Measurements from ENCODE around the gene KIRREL3. TPM values are rescaled to one million over a fixed set of nuclear protein-coding genes. Genes with fewer than 3 reads are reported as not detected.

Gene KIRREL3
- total and polyA plus RNA-seq, 4 donors: 0.02 to 0.71 (median 0.15) TPM; not detected in 1

DNA sequence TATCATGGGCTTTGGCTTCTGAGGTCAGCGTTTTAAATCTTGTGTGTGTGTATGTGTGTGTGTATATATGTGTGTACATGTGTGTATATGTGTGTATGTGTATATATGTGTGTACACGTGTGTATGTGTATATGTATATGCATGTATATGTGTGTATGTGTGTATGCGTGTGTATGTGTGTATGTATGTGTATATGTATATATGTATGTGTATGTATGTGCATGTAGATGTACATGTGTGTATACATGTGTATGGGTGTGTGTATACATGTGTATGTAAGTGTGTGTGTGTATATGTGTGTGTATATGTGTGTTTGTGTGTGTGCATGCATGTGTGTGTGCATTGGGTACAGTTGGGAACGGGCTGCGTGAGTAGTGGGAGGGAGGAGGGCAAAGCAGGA is 522.1 kb downstream of the KIRREL3 start:
- Histone ChIP-seq H3K9ac (ENCODE audit: insufficient read depth in 1 of 2, low read length in 2 of 2) (no peak overlapping the region), H3K27me3 (ENCODE audit: control insufficient read depth in 3 of 3, insufficient read depth in 3 of 3, low read length in 2 of 3) (no peaks in the 10 kb centered on the region), H3K4me1 (ENCODE audit: control insufficient read depth in 5 of 5, insufficient read depth in 5 of 5, low read length in 5 of 5) (peaks cover 0 to 10% (median 0%) of the 10 kb centered on the region in 5 donors), H3K9me3 (ENCODE audit: control insufficient read depth in 4 of 4, insufficient read depth in 3 of 4, low read length in 3 of 4) (no peaks in the 10 kb centered on the region), H3K4me3 (no peak overlapping the region), H3K27ac (ENCODE audit: low read depth in 1 of 2, low read length in 1 of 2) (no peak overlapping the region), H3K36me3 (ENCODE audit: control insufficient read depth in 4 of 4, insufficient read depth in 4 of 4, low read length in 4 of 4) (no peaks in the 10 kb centered on the region)
- TF ChIP-seq, protein P1, sequence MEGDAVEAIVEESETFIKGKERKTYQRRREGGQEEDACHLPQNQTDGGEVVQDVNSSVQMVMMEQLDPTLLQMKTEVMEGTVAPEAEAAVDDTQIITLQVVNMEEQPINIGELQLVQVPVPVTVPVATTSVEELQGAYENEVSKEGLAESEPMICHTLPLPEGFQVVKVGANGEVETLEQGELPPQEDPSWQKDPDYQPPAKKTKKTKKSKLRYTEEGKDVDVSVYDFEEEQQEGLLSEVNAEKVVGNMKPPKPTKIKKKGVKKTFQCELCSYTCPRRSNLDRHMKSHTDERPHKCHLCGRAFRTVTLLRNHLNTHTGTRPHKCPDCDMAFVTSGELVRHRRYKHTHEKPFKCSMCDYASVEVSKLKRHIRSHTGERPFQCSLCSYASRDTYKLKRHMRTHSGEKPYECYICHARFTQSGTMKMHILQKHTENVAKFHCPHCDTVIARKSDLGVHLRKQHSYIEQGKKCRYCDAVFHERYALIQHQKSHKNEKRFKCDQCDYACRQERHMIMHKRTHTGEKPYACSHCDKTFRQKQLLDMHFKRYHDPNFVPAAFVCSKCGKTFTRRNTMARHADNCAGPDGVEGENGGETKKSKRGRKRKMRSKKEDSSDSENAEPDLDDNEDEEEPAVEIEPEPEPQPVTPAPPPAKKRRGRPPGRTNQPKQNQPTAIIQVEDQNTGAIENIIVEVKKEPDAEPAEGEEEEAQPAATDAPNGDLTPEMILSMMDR (IDR thresholded peaks at IDR 0.05; ENCODE audit: control extremely low read depth, extremely low read depth): no peak
- ATAC-seq (ENCODE audit: insufficient read depth, low FRiP score) (no peak), DNase-seq (no peak)
- 81 to 89% methylated on average over 5 of the region's 5 CpGs for WGBS, 2 donors

- no peak overlapping the region for H3K27ac ChIP-seq (ENCODE audit: low read depth in 1 of 2, low read length in 1 of 2)
- TF ChIP-seq, protein P1 (IDR thresholded peaks at IDR 0.05; ENCODE audit: control extremely low read depth, extremely low read depth): no peak
- H3K9ac ChIP-seq (ENCODE audit: insufficient read depth in 1 of 2, low read length in 2 of 2): no peak overlapping the region
- DNase-seq: no peak
- H3K9me3 ChIP-seq (ENCODE audit: control insufficient read depth in 4 of 4, insufficient read depth in 3 of 4, low read length in 3 of 4): no peaks in the 10 kb centered on the region
- H3K4me1 ChIP-seq (ENCODE audit: control insufficient read depth in 5 of 5, insufficient read depth in 5 of 5, low read length in 5 of 5): peaks cover 0 to 10% (median 0%) of the 10 kb centered on the region in 5 donors
- H3K36me3 ChIP-seq (ENCODE audit: control insufficient read depth in 4 of 4, insufficient read depth in 4 of 4, low read length in 4 of 4): no peaks in the 10 kb centered on the region
- H3K4me3 ChIP-seq: no peak overlapping the region
- WGBS, 2 donors: 49 to 50% methylated on average over 14 of the region's 14 CpGs
- ATAC-seq (ENCODE audit: insufficient read depth, low FRiP score): no peak
- H3K27me3 ChIP-seq (ENCODE audit: control insufficient read depth in 3 of 3, insufficient read depth in 3 of 3, low read length in 2 of 3): no peaks in the 10 kb centered on the region
These were observed 522.9 kb downstream of the KIRREL3 start for GRCh38 chr11:126477535-126478305.

GRCh38 chr11:126476977-126477376 is 523.6 kb downstream of the KIRREL3 start:
- Histone ChIP-seq H3K36me3 (ENCODE audit: control insufficient read depth in 4 of 4, insufficient read depth in 4 of 4, low read length in 4 of 4) (no peaks in the 10 kb centered on the region), H3K9ac (ENCODE audit: insufficient read depth in 1 of 2, low read length in 2 of 2) (no peak overlapping the region), H3K27me3 (ENCODE audit: control insufficient read depth in 3 of 3, insufficient read depth in 3 of 3, low read length in 2 of 3) (no peaks in the 10 kb centered on the region), H3K27ac (ENCODE audit: low read depth in 1 of 2, low read length in 1 of 2) (no peak overlapping the region), H3K9me3 (ENCODE audit: control insufficient read depth in 4 of 4, insufficient read depth in 3 of 4, low read length in 3 of 4) (no peaks in the 10 kb centered on the region), H3K4me3 (no peak overlapping the region), H3K4me1 (ENCODE audit: control insufficient read depth in 5 of 5, insufficient read depth in 5 of 5, low read length in 5 of 5) (peaks cover 0 to 10% (median 0%) of the 10 kb centered on the region in 5 donors)
- ATAC-seq (ENCODE audit: insufficient read depth, low FRiP score) (no peak), DNase-seq (no peak)
- TF ChIP-seq, protein P1 (IDR thresholded peaks at IDR 0.05; ENCODE audit: control extremely low read depth, extremely low read depth): no peak
- 79 to 81% methylated on average over 9 of the region's 9 CpGs for WGBS, 2 donors
